ENCODE measurements around the gene UBL4B.

UBL4B gene

GRCh38 chr1:110134050-110134595, 21.9 kb downstream of the UBL4B start:
- H3K36me3 Mint-ChIP-seq (ENCODE audit: low read depth), result no peaks in the 10 kb centered on the region
- TF ChIP-seq CTCF (IDR thresholded peaks at IDR 0.05; ENCODE audit: unreplicated experiment in 3 of 3), result no peak
- H3K27me3 Mint-ChIP-seq (ENCODE audit: low read depth), result peaks cover 94% of the 10 kb centered on the region
- H3K27ac Mint-ChIP-seq, result no peak overlapping the region
- H3K4me3 Mint-ChIP-seq, result no peak overlapping the region
- H3K4me1 Mint-ChIP-seq, result peaks cover 23% of the 10 kb centered on the region
- no peaks in the 10 kb centered on the region for H3K9me3 Mint-ChIP-seq

- Mint-ChIP-seq H3K9me3 (peaks cover 3% of the 10 kb centered on the region), H3K4me3 (no peak overlapping the region), H3K4me1 (peaks cover 23% of the 10 kb centered on the region), H3K27me3 (ENCODE audit: low read depth) (peaks cover 88% of the 10 kb centered on the region), H3K36me3 (ENCODE audit: low read depth) (no peaks in the 10 kb centered on the region), H3K27ac (no peak overlapping the region)
- TF ChIP-seq CTCF (IDR thresholded peaks at IDR 0.05; ENCODE audit: unreplicated experiment in 3 of 3), result no peak
Observed at GRCh38 chr1:110135246-110135645, 23.0 kb downstream of the UBL4B start.

- peaks cover 3% of the 10 kb centered on the region for H3K9me3 Mint-ChIP-seq
- no peak for TF ChIP-seq CTCF (IDR thresholded peaks at IDR 0.05; ENCODE audit: unreplicated experiment in 3 of 3)
- peaks cover 23% of the 10 kb centered on the region for H3K4me1 Mint-ChIP-seq
Observed at GRCh38 chr1:110135666-110136065, 23.4 kb downstream of the UBL4B start.

GRCh38 chr1:110136911-110137310, 24.7 kb downstream of the UBL4B start:
- Mint-ChIP-seq H3K27me3 (ENCODE audit: low read depth) (peaks cover 78% of the 10 kb centered on the region), H3K9me3 (peaks cover 3% of the 10 kb centered on the region), H3K4me1 (peaks cover 23% of the 10 kb centered on the region), H3K36me3 (ENCODE audit: low read depth) (no peaks in the 10 kb centered on the region), H3K4me3 (no peak overlapping the region), H3K27ac (no peak overlapping the region)
- TF ChIP-seq CTCF (IDR thresholded peaks at IDR 0.05; ENCODE audit: unreplicated experiment in 3 of 3), result no peak

More at GRCh38 chr1:110135666-110136065, 23.4 kb downstream of the UBL4B start:
- Mint-ChIP-seq H3K36me3 (ENCODE audit: low read depth) (no peaks in the 10 kb centered on the region), H3K27me3 (ENCODE audit: low read depth) (peaks cover 85% of the 10 kb centered on the region), H3K4me3 (no peak overlapping the region), H3K27ac (no peak overlapping the region)

GRCh38 chr1:110138956-110139355, 26.7 kb downstream of the UBL4B start:
- Mint-ChIP-seq H3K4me1 (peaks cover 8% of the 10 kb centered on the region), H3K9me3 (peaks cover 3% of the 10 kb centered on the region), H3K27ac (no peak overlapping the region), H3K36me3 (ENCODE audit: low read depth) (no peaks in the 10 kb centered on the region), H3K27me3 (ENCODE audit: low read depth) (peaks cover 59% of the 10 kb centered on the region), H3K4me3 (no peak overlapping the region)
- no peak for TF ChIP-seq CTCF (IDR thresholded peaks at IDR 0.05; ENCODE audit: unreplicated experiment in 3 of 3)

- Mint-ChIP-seq H3K9me3 (peaks cover 3% of the 10 kb centered on the region), H3K4me3 (no peak overlapping the region), H3K36me3 (ENCODE audit: low read depth) (no peaks in the 10 kb centered on the region), H3K27me3 (ENCODE audit: low read depth) (peaks cover 10% of the 10 kb centered on the region), H3K27ac (no peak overlapping the region), H3K4me1 (no peaks in the 10 kb centered on the region)
- TF ChIP-seq CTCF (IDR thresholded peaks at IDR 0.05; ENCODE audit: unreplicated experiment in 3 of 3), result no peak
Observed at GRCh38 chr1:110144366-110144765, 32.1 kb downstream of the UBL4B start.
